PFSK-1 (cell line): ENCODE measurements around the gene NHSL2.

Experiments
- POLR2AphosphoS5 ChIP-seq: IDR thresholded peaks from 2 replicates; pipeline ENCODE4 v1.6.1; 2012; ENCODE audit warnings: low read depth, mild to moderate bottlenecking, control low read depth, low read length, moderate library complexity
- REST ChIP-seq, 2 experiments: IDR thresholded peaks; 2 replicates each; pipeline versions ENCODE4 v1.6.1 to v1.8.0; 2011 to 2012; ENCODE audit warnings: low read depth in 2 of 2, low read length in 2 of 2, control low read depth in 1 of 2, inconsistent platforms in 1 of 2, mild to moderate bottlenecking in 1 of 2, moderate library complexity in 1 of 2; ENCODE audit not compliant: insufficient read depth in 1 of 2
- TAF1 ChIP-seq: IDR thresholded peaks from 2 replicates; pipeline ENCODE4 v1.6.1; 2012; ENCODE audit warnings: low read length, control low read depth, borderline replicate concordance; ENCODE audit not compliant: insufficient read depth

- TF ChIP-seq REST (IDR thresholded peaks at IDR 0.05; ENCODE audit: insufficient read depth in 1 of 2, low read depth in 2 of 2, low read length in 2 of 2) (no peak), POLR2AphosphoS5 (no peak), TAF1 (no peak)
These were observed 135.8 kb downstream of the NHSL2 start for GRCh38 chrX:72046447-72046846.
